DOHH2 (cell line): ENCODE measurements around the gene RBM20.

Experiments used
- EZH2phosphoT487 ChIP-seq: fragments of 200-600 bp; sonication (generic); IDR thresholded peaks from 2 replicates; pipeline ENCODE4 v1.6.1; 2017; ENCODE audit warnings: borderline replicate concordance, mild to moderate bottlenecking, antibody characterized with exemption, low read length, moderate library complexity, mixed read lengths
- TF ChIP-seq, protein P1 (sequence below): fragments of 200-600 bp; sonication (generic); IDR thresholded peaks from one replicate; pipeline ENCODE4 v1.5.1; 2014; ENCODE audit warnings: antibody characterized with exemption, mild to moderate bottlenecking, low read depth, low read length; ENCODE audit not compliant: poor library complexity, severe bottlenecking

- no peak for TF ChIP-seq EZH2phosphoT487
- TF ChIP-seq, protein P1, sequence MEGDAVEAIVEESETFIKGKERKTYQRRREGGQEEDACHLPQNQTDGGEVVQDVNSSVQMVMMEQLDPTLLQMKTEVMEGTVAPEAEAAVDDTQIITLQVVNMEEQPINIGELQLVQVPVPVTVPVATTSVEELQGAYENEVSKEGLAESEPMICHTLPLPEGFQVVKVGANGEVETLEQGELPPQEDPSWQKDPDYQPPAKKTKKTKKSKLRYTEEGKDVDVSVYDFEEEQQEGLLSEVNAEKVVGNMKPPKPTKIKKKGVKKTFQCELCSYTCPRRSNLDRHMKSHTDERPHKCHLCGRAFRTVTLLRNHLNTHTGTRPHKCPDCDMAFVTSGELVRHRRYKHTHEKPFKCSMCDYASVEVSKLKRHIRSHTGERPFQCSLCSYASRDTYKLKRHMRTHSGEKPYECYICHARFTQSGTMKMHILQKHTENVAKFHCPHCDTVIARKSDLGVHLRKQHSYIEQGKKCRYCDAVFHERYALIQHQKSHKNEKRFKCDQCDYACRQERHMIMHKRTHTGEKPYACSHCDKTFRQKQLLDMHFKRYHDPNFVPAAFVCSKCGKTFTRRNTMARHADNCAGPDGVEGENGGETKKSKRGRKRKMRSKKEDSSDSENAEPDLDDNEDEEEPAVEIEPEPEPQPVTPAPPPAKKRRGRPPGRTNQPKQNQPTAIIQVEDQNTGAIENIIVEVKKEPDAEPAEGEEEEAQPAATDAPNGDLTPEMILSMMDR = no peak
Observed at GRCh38 chr10:110851020-110851612, 207.0 kb downstream of the RBM20 start.
